ENCODE data around the gene SPINDOC.

DNA sequence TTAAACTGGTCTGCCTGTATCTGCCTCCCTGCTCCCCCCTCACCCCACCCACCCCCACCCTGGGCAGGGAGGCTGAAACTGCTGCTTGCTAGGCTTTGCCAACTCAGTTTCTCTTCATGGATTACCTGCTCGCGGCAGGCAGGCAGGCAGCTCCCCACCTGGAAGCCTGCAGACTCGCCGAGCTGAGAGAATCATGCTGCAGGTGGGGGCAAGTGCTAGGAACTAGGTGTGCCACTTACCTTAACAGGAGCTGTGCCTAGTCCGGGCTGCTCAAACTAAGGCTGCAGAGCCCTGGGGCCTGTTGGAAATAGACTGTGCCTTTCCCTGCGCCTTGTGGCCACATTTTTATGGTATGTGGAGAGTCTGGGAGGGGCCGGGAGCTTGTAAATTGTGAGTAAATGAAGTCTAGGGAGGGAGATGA is 55.9 kb downstream of the SPINDOC start:
- TF ChIP-seq, protein P1, sequence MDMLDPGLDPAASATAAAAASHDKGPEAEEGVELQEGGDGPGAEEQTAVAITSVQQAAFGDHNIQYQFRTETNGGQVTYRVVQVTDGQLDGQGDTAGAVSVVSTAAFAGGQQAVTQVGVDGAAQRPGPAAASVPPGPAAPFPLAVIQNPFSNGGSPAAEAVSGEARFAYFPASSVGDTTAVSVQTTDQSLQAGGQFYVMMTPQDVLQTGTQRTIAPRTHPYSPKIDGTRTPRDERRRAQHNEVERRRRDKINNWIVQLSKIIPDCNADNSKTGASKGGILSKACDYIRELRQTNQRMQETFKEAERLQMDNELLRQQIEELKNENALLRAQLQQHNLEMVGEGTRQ (IDR thresholded peaks at IDR 0.05; ENCODE audit: borderline replicate concordance, low read depth, low read length), result no peak
- TF ChIP-seq, protein P2, sequence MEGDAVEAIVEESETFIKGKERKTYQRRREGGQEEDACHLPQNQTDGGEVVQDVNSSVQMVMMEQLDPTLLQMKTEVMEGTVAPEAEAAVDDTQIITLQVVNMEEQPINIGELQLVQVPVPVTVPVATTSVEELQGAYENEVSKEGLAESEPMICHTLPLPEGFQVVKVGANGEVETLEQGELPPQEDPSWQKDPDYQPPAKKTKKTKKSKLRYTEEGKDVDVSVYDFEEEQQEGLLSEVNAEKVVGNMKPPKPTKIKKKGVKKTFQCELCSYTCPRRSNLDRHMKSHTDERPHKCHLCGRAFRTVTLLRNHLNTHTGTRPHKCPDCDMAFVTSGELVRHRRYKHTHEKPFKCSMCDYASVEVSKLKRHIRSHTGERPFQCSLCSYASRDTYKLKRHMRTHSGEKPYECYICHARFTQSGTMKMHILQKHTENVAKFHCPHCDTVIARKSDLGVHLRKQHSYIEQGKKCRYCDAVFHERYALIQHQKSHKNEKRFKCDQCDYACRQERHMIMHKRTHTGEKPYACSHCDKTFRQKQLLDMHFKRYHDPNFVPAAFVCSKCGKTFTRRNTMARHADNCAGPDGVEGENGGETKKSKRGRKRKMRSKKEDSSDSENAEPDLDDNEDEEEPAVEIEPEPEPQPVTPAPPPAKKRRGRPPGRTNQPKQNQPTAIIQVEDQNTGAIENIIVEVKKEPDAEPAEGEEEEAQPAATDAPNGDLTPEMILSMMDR (IDR thresholded peaks at IDR 0.05), result no peak
- no peak for TF ChIP-seq JUND (IDR thresholded peaks at IDR 0.05)
- TF ChIP-seq RAD21 (IDR thresholded peaks at IDR 0.05; ENCODE audit: low read length), result no peak
- TF ChIP-seq, protein P3, sequence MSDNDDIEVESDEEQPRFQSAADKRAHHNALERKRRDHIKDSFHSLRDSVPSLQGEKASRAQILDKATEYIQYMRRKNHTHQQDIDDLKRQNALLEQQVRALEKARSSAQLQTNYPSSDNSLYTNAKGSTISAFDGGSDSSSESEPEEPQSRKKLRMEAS (IDR thresholded peaks at IDR 0.05; ENCODE audit: low read depth), result no peak
- TF ChIP-seq, protein P4, sequence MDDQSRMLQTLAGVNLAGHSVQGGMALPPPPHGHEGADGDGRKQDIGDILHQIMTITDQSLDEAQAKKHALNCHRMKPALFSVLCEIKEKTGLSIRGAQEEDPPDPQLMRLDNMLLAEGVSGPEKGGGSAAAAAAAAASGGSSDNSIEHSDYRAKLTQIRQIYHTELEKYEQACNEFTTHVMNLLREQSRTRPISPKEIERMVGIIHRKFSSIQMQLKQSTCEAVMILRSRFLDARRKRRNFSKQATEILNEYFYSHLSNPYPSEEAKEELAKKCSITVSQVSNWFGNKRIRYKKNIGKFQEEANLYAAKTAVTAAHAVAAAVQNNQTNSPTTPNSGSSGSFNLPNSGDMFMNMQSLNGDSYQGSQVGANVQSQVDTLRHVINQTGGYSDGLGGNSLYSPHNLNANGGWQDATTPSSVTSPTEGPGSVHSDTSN (IDR thresholded peaks at IDR 0.05), result no peak
- no peak for TF ChIP-seq POLR2AphosphoS5 (IDR thresholded peaks at IDR 0.05; ENCODE audit: low read depth, low read length)
